GM20431 (cell line): Measurements from ENCODE around the gene ENDOV.

Experiments
- in situ Hi-C: fragments of 300-500 bp; cut with MseI, MboI; formaldehyde crosslinking; loops from one replicate; pipeline ENCODE4 v1.15.0; 2020; ENCODE audit warnings: low sequenced_read_pairs; ENCODE audit not compliant: unreplicated experiment

The ENDOV gene

GRCh38 chr17:80428796-80429195, 13.8 kb downstream of the ENDOV start:
- in situ Hi-C loops, result loop anchor here (10.0 kb wide), 2 partner anchors 146 to 556 kb away; no protein-coding TSS in a partner anchor

GRCh38 chr17:80429356-80430275, 14.6 kb downstream of the ENDOV start:
- in situ Hi-C loops, result loop anchor here (10.0 kb wide), 2 partner anchors 145 to 555 kb away; no protein-coding TSS in a partner anchor

- in situ Hi-C loops, result no loop called here
Observed at GRCh38 chr17:80430446-80431245, 15.7 kb downstream of the ENDOV start.

- in situ Hi-C loops, result no loop called here
Observed at GRCh38 chr17:80431246-80432195, 16.6 kb downstream of the ENDOV start.

GRCh38 chr17:80432350-80432955, 17.5 kb downstream of the ENDOV start:
- in situ Hi-C loops, result no loop called here

GRCh38 chr17:80432961-80433550, 18.1 kb downstream of the ENDOV start:
- in situ Hi-C loops, result no loop called here

GRCh38 chr17:80433916-80434666, 19.1 kb downstream of the ENDOV start:
- in situ Hi-C loops, result no loop called here

- in situ Hi-C loops, result no loop called here
Observed at GRCh38 chr17:80437532-80437931, 22.6 kb downstream of the ENDOV start.

- in situ Hi-C loops, result no loop called here
Observed at GRCh38 chr17:80438806-80439205, 23.8 kb downstream of the ENDOV start.

- in situ Hi-C loops, result no loop called here
Observed at GRCh38 chr17:80439499-80439898, 24.5 kb downstream of the ENDOV start.

GRCh38 chr17:80441133-80441578, 26.2 kb downstream of the ENDOV start:
- in situ Hi-C loops, result no loop called here

- in situ Hi-C loops, result no loop called here
Observed at GRCh38 chr17:80441598-80442322, 26.8 kb downstream of the ENDOV start.

- in situ Hi-C loops, result no loop called here
Observed at GRCh38 chr17:80442323-80442659, 27.3 kb downstream of the ENDOV start.

GRCh38 chr17:80442764-80443163, 27.8 kb downstream of the ENDOV start:
- in situ Hi-C loops, result no loop called here

- in situ Hi-C loops, result no loop called here
Observed at GRCh38 chr17:80443498-80443897, 28.5 kb downstream of the ENDOV start.

- in situ Hi-C loops, result no loop called here
Observed at GRCh38 chr17:80443916-80444643, 29.1 kb downstream of the ENDOV start.

GRCh38 chr17:80444644-80444979, 29.6 kb downstream of the ENDOV start:
- in situ Hi-C loops, result no loop called here
